AG04450 (cell line): ENCODE data around the gene ATG4C. TPM values are rescaled to one million over a fixed set of nuclear protein-coding genes. Genes with fewer than 3 reads are reported as not detected.

Source experiments
- CTCF ChIA-PET: fragments of 300-600, 350-600 bp; formaldehyde crosslinking; extraction: SDS; loops from one replicate; lab custom pipeline; 2022; ENCODE audit warnings: antibody characterized with exemption, inconsistent platforms; lab: Charles Lee
- POLR2A ChIA-PET: fragments of 350-600 bp; formaldehyde crosslinking; extraction: SDS; loops from one replicate; lab custom pipeline; 2021; ENCODE audit warnings: antibody characterized with exemption, inconsistent platforms; lab: Yijun Ruan, JAX
- DNase-seq: peaks from one replicate; pipeline ENCODE4 v3.0.0-alpha.2; 2011; ENCODE audit warnings: low read depth, low spot score
- H3K27ac ChIP-seq: one replicate; pipeline ENCODE4 v1.5.1; 2012; ENCODE audit warnings: low read depth, low read length, control low read depth
- H3K27me3 ChIP-seq: one replicate; pipeline ENCODE4 v1.6.0; 2012; ENCODE audit warnings: low read length; ENCODE audit not compliant: control insufficient read depth, insufficient read depth
- H3K4me3 ChIP-seq: 2 replicates; pipeline ENCODE4 v1.5.1; 2011; ENCODE audit warnings: mild to moderate bottlenecking, low read depth, low read length, control low read depth
- H3K9me3 ChIP-seq: 2 replicates; pipeline ENCODE4 v1.5.1; 2012; ENCODE audit warnings: low read length; ENCODE audit not compliant: control insufficient read depth, insufficient read depth
- polyA plus RNA-seq: library from polyadenylated mRNA; depleted of rRNA; stranded (reverse); fragments of >200 nt; gene quantifications from 2 replicates; pipeline ENCODE4 v1.2.3, GENCODE V29; 2011
- TF ChIP-seq, protein P1 (sequence below): IDR thresholded peaks from 2 replicates; pipeline ENCODE4 v1.5.1; 2011; ENCODE audit warnings: low read depth, low read length, control low read depth, inconsistent platforms

The ATG4C gene
- polyA plus RNA-seq, 1 experiment, result 12.0 TPM

DNA sequence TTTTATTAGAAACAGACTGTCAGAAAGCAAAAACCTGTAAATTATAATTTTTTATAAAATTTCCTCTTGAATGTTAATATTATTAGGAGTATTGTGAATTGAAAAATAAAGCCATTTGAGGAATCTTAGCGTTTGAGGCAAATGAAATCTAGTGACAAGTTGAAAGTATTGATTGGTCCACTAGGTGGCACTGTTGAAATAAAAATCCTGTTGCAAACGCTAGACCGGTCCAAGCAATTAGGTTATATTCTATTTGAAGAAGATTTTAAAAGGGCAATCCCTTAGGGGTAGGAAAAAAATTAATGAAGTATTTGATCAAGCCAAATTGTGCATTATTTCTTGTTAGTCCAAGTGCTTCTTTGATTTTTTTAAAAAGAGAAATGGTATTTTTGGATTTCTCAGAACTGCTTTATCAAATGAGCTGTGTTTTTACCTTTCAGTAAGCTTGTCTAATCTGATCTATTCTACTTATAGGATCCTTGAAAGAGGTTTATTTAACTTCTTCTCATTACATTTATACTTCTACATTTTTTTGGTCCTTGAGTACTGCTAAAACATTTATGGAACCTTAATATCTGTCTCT lies 57.7 kb downstream of the ATG4C start:
- Histone ChIP-seq H3K27ac (no peak overlapping the region), H3K9me3 (no peaks in the 10 kb centered on the region), H3K4me3 (no peak overlapping the region), H3K27me3 (no peaks in the 10 kb centered on the region)
- peak; percentile 53 for DNase-seq
- TF ChIP-seq, protein P1, sequence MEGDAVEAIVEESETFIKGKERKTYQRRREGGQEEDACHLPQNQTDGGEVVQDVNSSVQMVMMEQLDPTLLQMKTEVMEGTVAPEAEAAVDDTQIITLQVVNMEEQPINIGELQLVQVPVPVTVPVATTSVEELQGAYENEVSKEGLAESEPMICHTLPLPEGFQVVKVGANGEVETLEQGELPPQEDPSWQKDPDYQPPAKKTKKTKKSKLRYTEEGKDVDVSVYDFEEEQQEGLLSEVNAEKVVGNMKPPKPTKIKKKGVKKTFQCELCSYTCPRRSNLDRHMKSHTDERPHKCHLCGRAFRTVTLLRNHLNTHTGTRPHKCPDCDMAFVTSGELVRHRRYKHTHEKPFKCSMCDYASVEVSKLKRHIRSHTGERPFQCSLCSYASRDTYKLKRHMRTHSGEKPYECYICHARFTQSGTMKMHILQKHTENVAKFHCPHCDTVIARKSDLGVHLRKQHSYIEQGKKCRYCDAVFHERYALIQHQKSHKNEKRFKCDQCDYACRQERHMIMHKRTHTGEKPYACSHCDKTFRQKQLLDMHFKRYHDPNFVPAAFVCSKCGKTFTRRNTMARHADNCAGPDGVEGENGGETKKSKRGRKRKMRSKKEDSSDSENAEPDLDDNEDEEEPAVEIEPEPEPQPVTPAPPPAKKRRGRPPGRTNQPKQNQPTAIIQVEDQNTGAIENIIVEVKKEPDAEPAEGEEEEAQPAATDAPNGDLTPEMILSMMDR, result peak; percentile 67
- CTCF ChIA-PET, result interaction anchor here (0.5 to 3.0 kb wide), 53 partner anchors 10 to 1060 kb away, joined by 3 to 52 read pairs (median 4); no protein-coding TSS in a partner anchor
- POLR2A ChIA-PET, result interaction anchor here (0.5 kb wide), 1 partner anchor 482 kb away, joined by 3 read pairs; no protein-coding TSS in a partner anchor

DNA sequence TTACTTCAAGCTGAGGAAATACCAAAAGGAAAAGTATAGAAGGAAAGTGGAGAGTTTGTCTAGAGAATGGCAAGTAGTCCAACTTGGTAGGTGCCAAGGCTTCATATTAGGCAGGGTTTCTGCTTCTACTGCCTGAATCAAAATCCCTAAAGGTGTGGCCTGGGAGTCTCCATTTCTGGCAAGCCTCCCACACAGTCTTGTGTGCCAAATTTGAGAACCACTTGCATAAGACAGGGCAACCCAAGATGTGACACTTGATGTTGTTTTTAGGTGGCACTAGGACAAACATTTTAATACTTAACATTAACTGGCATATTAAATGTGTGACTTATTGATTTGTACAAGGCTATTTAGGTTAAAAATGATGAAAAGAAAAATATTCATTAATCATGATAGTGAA lies 60.1 kb downstream of the ATG4C start:
- ChIA-PET POLR2A (no interaction called here), CTCF (interaction anchor here (1.0 kb wide), 1 partner anchor 305 kb away, joined by 6 read pairs; no protein-coding TSS in a partner anchor)
- H3K4me3 ChIP-seq, result no peak overlapping the region
- no peak overlapping the region for H3K27ac ChIP-seq
- H3K27me3 ChIP-seq, result no peaks in the 10 kb centered on the region
- TF ChIP-seq, protein P1, result no peak
- H3K9me3 ChIP-seq, result no peaks in the 10 kb centered on the region
- DNase-seq, result no peak

DNA sequence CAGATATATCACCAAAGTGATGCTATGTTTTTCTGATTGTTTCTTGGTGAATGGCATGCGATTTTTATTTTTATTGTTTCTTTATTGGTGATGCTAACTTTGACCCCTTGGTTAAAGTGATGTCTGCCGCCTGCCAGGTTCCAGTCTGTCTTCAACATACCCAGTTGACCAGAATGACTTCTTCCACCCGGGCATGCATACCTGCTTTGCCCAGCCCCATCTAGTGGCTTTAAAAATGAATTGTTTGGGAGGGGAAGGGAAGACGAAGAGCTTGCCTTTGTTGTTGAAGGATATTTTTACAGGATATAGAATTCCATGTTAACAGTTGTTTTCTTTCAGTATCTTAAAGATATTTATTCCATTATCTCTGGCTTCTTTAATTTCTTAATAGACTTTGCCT lies 65.1 kb downstream of the ATG4C start:
- ChIA-PET POLR2A (no interaction called here), CTCF (interaction anchor here (4.7 kb wide), 1 partner anchor 7 kb away, joined by 38 read pairs; no protein-coding TSS in a partner anchor)
- no peaks in the 10 kb centered on the region for H3K9me3 ChIP-seq
- H3K27me3 ChIP-seq, result no peaks in the 10 kb centered on the region
- DNase-seq, result no peak
- H3K27ac ChIP-seq, result no peak overlapping the region
- no peak overlapping the region for H3K4me3 ChIP-seq
- TF ChIP-seq, protein P1, result no peak

DNA sequence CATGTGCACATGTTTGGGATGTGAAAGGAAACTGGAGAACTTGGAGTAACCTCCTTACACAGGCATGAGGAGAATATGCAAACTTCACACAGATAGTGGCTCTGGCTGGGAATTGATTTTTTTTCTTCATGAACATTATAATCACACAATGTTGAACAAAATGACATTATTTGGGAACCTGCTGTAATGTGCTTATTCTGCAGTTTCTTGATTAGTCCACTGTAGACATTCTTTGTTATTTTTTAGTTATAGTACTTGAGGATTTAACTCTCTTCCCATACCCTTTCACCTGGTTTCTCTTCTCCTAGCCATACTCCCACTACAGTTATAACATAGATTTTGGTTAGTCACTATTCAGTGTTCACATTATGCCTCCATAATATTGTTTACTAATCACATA lies 68.3 kb downstream of the ATG4C start:
- no peak overlapping the region for H3K27ac ChIP-seq
- CTCF ChIA-PET, result interaction anchor here (4.7 kb wide), 1 partner anchor 10 kb away, joined by 38 read pairs; no protein-coding TSS in a partner anchor
- POLR2A ChIA-PET, result no interaction called here
- TF ChIP-seq, protein P1, result no peak
- H3K4me3 ChIP-seq, result no peak overlapping the region
- DNase-seq, result no peak
- no peaks in the 10 kb centered on the region for H3K9me3 ChIP-seq
- no peaks in the 10 kb centered on the region for H3K27me3 ChIP-seq

DNA sequence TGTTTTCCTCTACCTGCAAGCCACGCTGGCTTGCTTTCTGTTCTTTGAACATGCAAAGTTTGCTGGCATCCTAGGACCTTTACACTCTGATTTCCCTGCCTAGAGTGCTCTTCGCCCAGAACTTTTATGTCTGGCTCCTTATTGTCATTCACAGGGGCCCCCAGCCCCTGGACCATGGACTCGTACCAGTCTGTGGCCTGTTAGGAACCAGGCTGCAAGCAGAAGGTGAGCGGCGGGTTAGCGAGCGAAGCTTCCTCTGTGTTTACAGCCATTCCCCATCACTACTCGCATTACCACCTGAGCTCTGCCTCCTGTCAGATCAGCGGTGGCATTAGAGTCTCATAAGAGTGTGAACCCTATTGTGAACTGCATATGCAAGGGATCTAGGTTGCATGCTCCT lies 73.0 kb downstream of the ATG4C start:
- Histone ChIP-seq H3K27ac (no peak overlapping the region), H3K9me3 (no peaks in the 10 kb centered on the region), H3K27me3 (no peaks in the 10 kb centered on the region), H3K4me3 (no peak overlapping the region)
- CTCF ChIA-PET, result no interaction called here
- DNase-seq, result no peak
- POLR2A ChIA-PET, result no interaction called here
- TF ChIP-seq, protein P1, result no peak
